IPS-18c (cell line): ENCODE results near the gene ZNF664.

Experiments
- H3K4me3 ChIP-seq: 2 replicates; pipeline ENCODE4 v1.7.0; 2013; ENCODE audit warnings: low read depth, mild to moderate bottlenecking, low read length, moderate library complexity; ENCODE audit not compliant: insufficient read depth
- H3K9me3 ChIP-seq: one replicate; pipeline ENCODE4 v1.6.1; 2013; ENCODE audit warnings: mild to moderate bottlenecking, low read length, moderate library complexity; ENCODE audit not compliant: control insufficient read depth, insufficient read depth

ZNF664 gene

DNA sequence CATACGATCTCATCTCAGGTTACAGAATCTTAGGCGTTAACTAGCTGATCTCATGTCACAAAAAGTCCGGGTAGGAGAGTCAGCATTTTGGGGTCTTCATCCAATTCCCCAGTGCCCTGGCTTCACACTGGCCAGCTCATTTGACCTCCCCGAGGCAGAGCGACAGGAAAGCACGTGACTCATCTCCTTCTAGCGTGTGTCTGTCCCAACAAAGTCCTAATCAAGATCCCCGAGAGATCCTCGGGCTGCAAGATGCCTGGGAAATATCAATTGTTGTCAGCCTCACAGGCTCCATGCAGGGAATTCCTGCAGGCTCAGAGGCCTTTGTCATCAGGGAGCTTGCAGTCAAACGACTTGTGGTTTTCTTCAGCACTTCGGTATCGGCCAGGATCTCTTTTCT, 57.5 kb downstream of the ZNF664 start:
- Histone ChIP-seq H3K4me3 (no peak overlapping the region), H3K9me3 (no peaks in the 10 kb centered on the region)

DNA sequence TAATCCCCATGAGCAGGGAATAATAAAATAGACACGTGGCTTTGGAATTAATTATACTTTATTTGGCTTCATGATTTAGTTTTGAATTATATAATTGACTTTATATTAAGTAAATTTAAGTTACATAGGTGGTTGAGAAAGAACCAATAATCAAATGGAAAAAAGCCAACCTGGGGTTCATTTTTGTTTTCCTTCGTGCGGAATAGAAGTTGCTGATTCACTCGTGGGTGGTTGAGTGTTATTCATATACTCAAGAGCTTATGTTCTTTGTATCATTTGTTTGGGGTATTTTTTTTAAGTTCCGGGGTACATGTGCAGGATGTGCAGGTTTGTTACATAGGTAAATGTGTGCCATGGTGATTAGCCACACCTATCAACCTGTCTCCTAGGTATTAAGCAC, 58.0 kb downstream of the ZNF664 start:
- no peaks in the 10 kb centered on the region for H3K9me3 ChIP-seq
- no peak overlapping the region for H3K4me3 ChIP-seq

DNA sequence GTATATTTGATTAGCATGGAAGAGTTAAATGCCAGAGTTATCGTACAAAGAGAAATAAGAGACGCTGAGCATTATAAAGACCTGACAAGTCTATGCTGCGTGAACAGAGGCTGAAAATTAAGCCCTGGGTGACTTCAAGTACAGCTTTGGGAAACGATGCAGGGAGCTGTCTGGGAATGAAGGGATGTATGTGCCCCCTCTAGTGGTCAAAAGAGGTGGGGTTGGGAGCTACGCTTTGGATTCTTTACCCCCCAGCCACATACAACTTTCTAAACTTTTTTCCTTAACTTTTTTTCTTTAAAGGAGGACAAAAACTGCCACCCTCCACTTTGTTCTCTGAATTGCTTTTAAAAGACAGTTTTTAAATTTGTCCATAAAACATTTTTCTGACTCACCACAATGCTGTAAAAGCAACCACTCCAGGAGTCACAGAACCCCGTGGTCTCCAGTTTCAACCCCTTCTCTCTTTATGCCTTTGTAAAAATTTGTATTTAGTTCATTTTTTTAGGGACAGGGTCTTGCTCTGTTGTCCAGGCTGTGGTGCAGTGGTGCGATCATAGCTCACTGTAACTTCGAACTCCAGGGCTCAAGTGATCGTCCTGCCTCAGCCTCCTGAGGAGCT, 59.4 kb downstream of the ZNF664 start:
- no peak overlapping the region for H3K4me3 ChIP-seq
- H3K9me3 ChIP-seq, result no peaks in the 10 kb centered on the region

DNA sequence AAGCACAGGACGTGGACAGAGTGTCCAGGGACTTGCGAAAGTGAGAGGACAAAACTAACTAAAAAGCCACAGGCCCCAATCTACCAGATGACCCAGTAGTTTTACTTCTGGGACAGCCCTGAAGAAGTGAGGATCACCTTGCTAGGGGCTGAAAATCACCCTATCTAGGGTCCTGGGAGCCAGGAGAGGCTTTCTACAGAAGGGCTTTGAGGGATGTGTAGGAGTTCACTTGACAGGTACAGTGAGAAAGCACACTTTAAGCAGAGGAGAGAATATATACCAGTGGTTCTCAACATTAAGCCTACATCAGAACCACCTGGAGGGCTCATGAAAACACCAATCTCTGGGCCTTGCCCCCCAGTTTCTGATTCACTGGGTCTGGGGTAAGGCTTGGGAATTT, 60.8 kb downstream of the ZNF664 start:
- no peak overlapping the region for H3K4me3 ChIP-seq
- no peaks in the 10 kb centered on the region for H3K9me3 ChIP-seq

DNA sequence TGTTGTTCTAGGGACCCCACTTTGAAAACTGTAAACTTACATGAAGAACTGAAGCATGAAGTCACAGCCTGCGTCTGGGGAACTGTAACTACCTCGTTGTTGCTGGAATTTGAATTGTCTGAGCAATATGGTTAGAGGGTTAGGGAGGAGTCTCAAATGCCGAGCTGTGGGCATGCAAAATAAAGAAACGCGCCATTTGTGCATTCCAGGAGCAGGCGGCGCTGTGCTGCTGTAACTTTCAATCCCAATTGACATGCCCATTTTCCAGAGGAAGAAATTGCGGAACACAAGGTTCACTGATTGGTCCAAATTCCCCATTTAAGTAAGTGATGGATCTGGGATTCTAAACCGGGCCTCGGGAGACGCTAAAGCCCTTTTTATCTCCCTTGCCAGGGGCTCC, 61.3 kb downstream of the ZNF664 start:
- Histone ChIP-seq H3K4me3 (no peak overlapping the region), H3K9me3 (no peaks in the 10 kb centered on the region)

DNA sequence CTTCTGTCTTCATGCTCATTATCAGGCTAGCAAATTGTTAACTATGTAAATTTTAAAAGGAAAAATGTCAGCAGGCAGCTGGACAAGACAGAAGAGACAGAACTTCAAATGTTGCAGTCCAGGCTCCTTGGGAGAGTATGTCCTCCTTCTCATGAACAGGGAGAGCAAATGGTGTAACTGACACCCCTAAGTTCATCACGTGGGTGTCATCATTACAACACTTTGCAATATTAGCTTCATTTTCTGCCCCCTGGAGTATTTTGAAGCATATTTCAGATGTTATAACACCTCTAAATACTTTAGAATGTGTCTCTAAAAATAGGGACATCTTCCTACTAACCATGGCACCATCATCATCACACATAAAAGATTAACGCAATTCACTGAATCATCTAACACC, 62.1 kb downstream of the ZNF664 start:
- H3K4me3 ChIP-seq, result no peak overlapping the region
- H3K9me3 ChIP-seq, result no peaks in the 10 kb centered on the region

DNA sequence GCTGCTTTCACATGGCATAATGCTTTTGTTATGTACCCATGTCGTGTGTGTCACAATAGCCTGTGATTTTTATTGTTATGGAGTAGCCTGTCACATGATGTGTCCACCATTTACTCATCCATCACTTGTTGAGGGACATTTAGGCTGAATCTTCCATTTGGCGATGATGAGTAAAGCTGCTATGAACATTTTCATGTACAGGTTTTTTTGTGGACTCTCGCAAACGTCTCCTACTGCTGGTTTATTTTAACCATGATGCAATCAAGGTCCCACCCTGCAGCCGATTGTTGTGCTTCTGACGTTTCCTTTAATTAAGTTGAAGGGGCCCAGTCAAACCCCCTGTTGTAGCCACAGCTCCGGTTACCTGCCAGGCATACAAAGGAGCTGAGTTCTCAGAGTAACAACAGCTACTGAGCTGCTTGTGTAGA, 63.2 kb downstream of the ZNF664 start:
- H3K4me3 ChIP-seq, result no peak overlapping the region
- H3K9me3 ChIP-seq, result no peaks in the 10 kb centered on the region

DNA sequence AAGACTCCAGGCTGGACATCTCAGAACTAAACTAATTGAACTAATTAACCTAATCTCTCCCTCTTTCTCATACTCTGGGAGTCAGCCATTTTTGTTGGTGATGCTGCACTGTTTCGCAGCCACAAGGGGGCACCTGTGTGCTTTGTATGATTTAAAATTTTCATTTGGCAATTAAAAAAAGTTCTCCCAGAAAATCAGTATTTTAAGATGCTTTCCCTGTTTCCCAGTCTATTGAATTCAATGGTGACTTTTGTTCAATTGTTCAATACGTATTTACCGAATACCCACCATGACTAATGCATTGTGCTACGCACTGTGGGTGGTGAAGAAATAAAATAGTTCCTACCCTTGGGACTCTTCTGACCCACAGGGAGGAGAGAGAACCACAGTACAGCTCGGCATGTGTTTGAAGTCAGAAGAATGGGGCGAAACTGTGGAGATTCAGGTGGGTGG, 63.7 kb downstream of the ZNF664 start:
- Histone ChIP-seq H3K4me3 (no peak overlapping the region), H3K9me3 (no peaks in the 10 kb centered on the region)

DNA sequence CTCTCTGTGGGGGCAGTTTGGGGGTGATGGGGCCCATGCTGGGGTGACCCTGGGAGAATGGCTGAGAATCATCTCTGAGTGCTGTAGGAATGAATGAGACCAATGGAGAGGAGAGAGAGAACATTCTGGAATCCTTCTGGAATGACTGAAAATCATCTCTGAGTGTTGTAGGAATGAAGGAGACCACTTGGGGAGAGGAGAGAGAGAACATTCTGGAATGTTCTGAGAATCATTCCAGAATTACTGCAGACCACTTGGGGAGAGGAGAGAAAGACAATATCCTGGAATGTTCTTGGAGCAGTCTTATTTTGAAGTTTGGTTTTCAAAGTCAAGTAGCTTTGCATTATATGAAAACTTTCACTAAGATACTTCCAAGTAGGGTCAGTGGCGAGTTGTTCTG, 64.3 kb downstream of the ZNF664 start:
- no peaks in the 10 kb centered on the region for H3K9me3 ChIP-seq
- H3K4me3 ChIP-seq, result no peak overlapping the region

DNA sequence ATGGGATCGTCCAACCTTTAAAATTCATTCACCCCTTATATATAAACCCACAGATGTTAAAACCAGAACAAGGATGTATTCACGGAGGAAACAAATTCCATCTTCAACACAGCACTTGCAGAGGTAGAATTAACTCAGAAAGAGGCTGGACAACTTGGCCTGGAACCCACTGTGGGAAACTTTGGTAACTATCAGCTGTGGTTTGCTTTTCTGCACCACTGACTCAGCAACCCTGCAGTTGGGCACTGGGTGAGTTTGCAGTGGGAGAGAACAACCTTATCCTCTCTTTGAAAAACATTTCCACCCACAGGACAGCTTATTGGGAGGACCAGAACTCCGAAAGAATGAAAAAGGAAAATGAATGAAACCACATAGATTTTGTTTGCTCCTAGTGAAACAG, 66.3 kb downstream of the ZNF664 start:
- Histone ChIP-seq H3K9me3 (no peaks in the 10 kb centered on the region), H3K4me3 (no peak overlapping the region)

DNA sequence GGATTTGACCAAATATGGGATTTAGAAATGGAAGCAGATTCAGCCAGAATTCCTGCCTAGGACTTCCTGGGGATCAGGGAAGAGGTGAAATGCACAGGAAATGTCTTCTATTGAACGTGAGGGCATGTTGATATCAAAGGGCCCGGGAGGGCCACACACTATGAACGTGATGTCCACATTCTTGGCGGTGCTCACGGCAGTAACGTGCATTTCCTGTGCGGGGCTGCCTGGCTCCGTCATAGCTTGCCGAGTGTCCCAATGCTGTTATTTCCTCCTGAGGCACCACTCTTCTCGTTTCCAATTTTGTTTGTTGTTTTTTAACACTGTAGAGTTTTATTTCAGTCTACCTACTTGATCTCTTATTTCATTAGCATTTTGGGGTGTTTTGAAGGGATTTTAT, 67.3 kb downstream of the ZNF664 start:
- no peak overlapping the region for H3K4me3 ChIP-seq
- H3K9me3 ChIP-seq, result no peaks in the 10 kb centered on the region

DNA sequence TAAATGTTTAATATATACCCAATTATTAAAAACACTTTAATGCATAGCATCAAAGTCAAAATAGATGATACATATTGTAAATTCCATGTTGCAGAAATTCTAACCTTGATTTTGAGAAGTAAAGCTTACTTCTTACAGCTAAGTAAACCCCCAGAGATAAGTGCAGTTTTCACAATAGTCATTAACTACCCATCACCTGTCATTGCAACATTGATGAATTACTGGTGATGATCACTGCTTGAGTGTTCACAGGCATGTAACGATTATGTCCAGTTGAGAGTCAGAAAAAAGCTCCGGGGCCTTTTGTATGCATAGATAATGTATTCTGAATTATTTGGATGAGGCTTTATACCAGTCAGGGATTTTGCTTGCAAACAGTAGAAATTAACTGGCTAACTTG, 67.7 kb downstream of the ZNF664 start:
- Histone ChIP-seq H3K9me3 (no peaks in the 10 kb centered on the region), H3K4me3 (no peak overlapping the region)

DNA sequence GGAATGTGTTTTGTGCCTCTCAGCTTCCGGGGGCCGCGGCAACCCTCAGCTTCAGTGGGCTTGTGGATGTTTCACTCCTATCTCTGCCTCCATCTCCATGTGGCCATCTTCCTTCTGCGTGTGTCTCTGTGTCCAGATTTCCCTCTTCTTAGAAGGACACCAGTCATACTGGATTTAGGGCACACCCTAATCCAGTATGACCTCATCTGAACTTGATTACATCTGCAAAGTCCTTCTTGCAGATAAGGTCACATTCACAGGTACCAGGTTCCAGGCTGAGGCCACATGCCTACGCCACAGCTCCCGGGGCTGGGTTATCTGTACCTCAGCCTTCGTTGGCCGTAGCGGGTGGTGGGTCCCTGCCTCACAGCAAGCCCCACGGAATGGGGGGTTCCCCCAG, 68.9 kb downstream of the ZNF664 start:
- Histone ChIP-seq H3K4me3 (no peak overlapping the region), H3K9me3 (no peaks in the 10 kb centered on the region)

DNA sequence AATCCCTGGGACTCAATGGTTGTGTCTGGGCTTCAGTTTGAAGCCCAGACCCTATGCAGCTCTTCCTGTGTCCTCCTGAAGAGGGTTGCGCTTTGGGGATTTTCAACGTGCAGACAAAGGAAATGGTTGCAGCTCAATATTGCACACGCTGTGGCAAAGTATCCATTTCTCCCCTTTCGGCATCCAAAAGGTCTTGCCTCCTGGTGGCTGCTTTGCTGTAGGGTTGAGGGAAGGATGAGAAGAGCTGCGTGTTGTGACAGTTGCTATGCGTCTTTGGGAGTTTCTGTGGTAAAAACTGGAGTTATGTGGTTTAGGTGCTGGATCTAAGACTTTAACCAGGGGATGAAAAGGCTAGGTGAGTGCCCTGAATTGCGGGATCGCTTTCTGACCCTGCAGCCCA, 71.0 kb downstream of the ZNF664 start:
- Histone ChIP-seq H3K9me3 (no peaks in the 10 kb centered on the region), H3K4me3 (no peak overlapping the region)

DNA sequence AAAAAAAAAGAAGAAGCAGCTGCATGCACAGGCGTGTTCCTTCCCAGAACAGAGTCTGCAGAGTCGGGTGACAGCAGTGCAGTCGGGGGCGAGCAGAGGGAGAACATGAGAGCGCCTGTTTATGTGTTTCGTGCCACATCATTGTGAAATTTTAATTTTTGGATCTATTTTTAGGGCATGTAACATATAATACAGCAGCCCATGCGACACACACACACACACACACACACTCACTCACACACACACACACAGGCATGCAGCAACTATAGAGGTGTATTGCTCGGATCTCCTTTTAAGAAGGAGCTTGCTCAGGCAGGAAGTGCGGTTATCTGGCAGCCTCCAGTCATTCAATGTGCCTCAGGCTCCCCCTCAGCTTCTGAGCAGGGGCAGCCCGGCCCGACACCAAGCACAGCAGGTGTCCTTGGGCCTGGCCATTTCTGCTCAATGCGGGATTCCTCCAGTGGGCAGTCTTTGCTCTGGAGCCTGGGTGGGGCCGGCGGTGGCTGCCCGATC, 71.8 kb downstream of the ZNF664 start:
- no peaks in the 10 kb centered on the region for H3K9me3 ChIP-seq
- H3K4me3 ChIP-seq, result no peak overlapping the region

DNA sequence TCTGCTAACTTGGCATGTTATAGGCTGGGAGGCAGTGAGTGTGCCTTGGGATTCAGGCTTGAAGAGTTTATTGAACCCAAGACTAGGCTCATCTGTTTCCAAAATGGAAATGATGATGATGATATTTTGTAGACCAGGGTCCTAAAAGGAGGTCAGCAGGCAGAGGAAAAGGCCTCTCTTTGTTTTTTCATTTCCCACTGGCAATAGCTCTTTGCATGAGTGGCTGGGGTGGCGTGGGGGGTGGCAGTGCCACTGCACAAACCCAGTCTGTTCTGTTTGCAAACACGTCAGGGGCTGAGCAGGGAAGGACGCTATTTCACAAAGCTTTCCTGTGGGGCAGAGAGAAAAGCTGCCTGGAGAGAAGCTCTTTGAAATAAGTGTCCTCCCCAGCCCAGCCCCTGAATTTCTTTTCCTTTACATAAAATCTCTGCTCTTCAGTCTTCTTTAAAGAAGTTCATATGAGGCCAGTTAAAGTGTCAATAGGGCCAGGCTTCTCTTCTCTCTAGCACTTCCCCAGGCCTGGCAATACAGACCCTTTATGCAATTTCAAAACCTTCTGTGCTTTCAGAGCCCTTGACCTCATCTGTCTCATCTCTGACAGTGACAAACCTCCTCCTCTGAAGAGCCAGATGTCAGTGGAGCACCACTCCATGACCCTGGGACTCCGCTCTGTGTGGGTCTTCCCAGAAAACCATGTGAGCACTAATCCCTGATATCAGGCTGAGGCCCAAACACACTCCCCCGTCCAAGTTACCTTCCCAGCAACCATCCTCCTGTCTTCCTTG, 72.8 kb downstream of the ZNF664 start:
- no peak overlapping the region for H3K4me3 ChIP-seq
- no peaks in the 10 kb centered on the region for H3K9me3 ChIP-seq

DNA sequence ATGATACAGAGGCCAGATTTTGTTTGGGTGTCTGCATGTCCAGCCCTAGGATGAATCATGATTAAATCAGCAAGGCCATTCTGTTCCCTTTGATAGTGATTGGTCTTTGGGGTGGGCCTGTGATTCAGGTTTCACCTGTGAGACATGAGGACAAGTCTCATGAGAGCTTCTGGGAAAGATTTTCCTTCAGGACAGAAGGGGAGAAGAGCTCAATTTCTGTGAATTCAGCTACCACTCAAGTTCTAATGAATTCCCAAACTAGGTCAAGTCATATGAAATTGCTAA, 73.4 kb downstream of the ZNF664 start:
- Histone ChIP-seq H3K4me3 (no peak overlapping the region), H3K9me3 (no peaks in the 10 kb centered on the region)

DNA sequence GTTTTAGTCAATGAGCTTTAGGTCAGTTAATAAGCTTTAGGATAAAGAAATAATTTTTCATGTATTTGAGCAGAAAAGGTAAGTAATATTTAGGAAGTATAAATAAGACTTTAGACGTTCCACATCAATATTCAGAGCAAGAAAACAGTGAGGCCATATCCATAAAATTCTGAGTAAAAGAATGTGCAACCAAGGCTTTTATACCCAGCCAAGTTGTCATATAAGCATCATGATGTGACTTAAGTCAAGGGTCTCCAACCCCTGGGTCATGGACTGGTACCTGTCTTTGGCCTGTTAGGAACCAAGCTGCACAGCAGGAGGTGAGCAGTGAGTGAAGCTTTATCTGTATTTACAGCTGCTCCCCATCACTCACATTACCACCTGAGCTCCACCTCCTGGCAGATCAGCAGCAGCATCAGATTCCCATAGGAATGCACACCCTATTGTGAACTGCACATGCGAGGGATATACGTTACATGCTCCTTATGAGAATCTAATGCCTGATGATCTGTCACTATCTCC, 74.1 kb downstream of the ZNF664 start:
- H3K9me3 ChIP-seq, result no peaks in the 10 kb centered on the region
- no peak overlapping the region for H3K4me3 ChIP-seq
